ENCODE measurements around the gene ANKRD34C.
"Not testable (repeated sequence)": the region's sequence is repeated elsewhere in the genome, so short reads cannot be mapped to it uniquely, and the experiment has no call there.

Gene ANKRD34C

DNA sequence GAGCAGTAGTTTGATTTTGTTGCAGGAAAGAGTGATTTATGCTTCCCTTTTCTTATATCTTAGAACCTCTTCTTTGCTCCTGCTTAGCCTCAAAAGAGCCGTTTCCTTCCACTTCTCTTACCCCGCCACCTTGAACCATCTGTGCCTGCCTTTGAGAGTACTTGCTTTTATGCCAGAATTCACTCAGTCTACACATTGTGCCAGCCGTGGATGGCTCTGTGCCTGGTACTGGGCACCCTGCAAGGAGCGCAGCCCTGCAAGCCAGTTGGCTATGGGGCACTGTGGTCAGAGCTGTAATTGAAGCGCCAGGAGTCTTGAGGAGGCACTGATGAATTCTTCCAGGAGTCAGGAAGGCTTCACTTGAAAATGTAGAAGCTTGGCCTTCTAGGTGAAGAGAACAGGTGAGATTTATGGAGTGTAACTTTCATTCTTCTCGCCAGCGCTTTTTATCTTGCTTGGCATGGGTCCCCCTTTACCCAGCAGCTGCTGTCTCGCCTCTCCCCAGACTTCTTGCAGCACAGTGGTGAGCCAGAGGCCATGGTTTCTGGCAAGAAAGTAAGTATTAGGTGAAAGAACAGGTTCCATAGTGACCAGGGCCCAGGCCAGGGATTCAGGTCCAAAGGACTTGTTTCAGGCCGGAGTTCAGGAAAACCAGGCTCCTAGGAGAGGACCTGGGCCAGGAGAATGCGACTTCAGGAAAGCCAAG lies 33.3 kb downstream of the ANKRD34C start:
- DNase-seq (ENCODE audit: low read depth, low spot score) = no peak
- Histone ChIP-seq H3K9me3 (ENCODE audit: low read depth, low read length) (no peaks in the 10 kb centered on the region), H3K4me3 (no peak overlapping the region), H3K36me3 (ENCODE audit: insufficient read depth, low read length) (peaks cover 61% of the 10 kb centered on the region), H3K27ac (no peak overlapping the region), H3K9ac (ENCODE audit: insufficient read length) (no peak overlapping the region)
- TF ChIP-seq FOXP2 (optimal IDR thresholded peaks at IDR 0.05; ENCODE audit: control extremely low read depth, extremely low read length, insufficient read depth) (no peak), POLR2AphosphoS5 (IDR thresholded peaks at IDR 0.05; ENCODE audit: borderline replicate concordance, low read depth, low read length) (no peak), EZH2 (IDR thresholded peaks at IDR 0.05) (no peak)

DNA sequence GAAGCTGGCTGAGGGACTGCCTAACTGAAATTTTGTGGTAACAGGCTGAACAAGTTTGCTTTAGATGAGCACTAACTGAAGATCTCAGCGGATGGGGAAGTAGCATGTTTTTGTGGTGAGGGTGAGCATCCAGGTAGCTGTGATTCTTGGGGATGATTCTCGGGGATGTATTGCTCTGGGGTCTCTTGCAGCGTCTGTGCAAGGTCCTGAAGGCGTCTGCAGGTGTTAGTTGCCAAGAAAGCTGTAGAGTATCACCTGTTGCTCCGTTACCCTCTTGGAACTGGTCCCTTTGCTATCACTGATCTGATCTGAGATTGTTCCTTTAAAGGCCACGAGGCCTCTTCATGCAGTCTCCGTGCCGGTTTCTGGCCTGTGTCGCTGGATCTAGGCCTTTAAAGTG lies 34.3 kb downstream of the ANKRD34C start:
- no peak overlapping the region for H3K4me3 ChIP-seq
- H3K9me3 ChIP-seq (ENCODE audit: low read depth, low read length) = no peaks in the 10 kb centered on the region
- H3K36me3 ChIP-seq (ENCODE audit: insufficient read depth, low read length) = peaks cover 69% of the 10 kb centered on the region
- DNase-seq (ENCODE audit: low read depth, low spot score) = no peak
- no peak overlapping the region for H3K9ac ChIP-seq (ENCODE audit: insufficient read length)
- TF ChIP-seq POLR2AphosphoS5 (IDR thresholded peaks at IDR 0.05; ENCODE audit: borderline replicate concordance, low read depth, low read length) = no peak
- TF ChIP-seq EZH2 (IDR thresholded peaks at IDR 0.05) = no peak
- TF ChIP-seq FOXP2 (optimal IDR thresholded peaks at IDR 0.05; ENCODE audit: control extremely low read depth, extremely low read length, insufficient read depth) = no peak
- H3K27ac ChIP-seq = no peak overlapping the region

DNA sequence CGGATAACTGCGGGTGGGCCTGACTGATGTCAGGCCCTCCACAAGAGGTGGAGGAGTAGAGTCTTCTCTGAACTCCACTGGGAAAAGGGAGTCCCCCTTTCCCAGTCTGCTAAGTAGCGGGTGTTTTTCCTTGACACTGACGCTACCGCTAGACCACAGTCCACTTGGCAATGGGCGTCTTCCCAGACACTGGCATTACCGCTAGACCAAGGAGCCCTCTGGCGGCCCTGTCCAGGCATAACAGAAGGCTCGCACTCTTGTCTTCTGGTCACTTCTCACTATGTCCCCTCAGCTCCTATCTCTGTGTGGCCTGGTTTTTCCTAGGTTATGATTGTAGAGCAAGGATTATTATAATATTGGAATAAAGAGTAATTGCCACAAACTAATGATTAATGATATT lies 37.5 kb downstream of the ANKRD34C start:
- not testable (repeated sequence) for H3K4me3 ChIP-seq; H3K9me3 ChIP-seq (ENCODE audit: low read depth, low read length); H3K27ac ChIP-seq; H3K9ac ChIP-seq (ENCODE audit: insufficient read length); DNase-seq (ENCODE audit: low read depth, low spot score)
- H3K36me3 ChIP-seq (ENCODE audit: insufficient read depth, low read length) = peaks cover 69% of the 10 kb centered on the region

DNA sequence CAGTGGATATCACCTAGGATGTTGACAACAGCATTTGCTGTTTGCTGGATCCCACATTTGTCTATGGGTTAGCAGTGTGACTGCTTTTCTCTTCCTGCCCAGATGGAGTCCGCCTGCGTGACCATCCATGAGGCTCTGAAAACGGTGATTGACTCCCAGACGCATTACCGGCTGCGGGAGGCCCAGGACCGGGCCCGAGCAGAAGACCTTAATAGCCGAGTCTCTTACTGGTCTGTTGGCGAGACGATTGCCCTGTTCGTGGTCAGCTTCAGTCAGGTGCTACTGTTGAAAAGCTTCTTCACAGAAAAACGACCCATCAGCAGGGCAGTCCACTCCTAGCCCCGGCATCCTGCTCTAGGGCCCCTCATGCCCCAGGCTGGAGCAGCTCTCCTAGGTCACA lies 39.4 kb downstream of the ANKRD34C start:
- peaks cover 53% of the 10 kb centered on the region for H3K36me3 ChIP-seq (ENCODE audit: insufficient read depth, low read length)
- TF ChIP-seq POLR2AphosphoS5 (IDR thresholded peaks at IDR 0.05; ENCODE audit: borderline replicate concordance, low read depth, low read length) (no peak), FOXP2 (optimal IDR thresholded peaks at IDR 0.05; ENCODE audit: control extremely low read depth, extremely low read length, insufficient read depth) (no peak)
- DNase-seq (ENCODE audit: low read depth, low spot score) = no peak

DNA sequence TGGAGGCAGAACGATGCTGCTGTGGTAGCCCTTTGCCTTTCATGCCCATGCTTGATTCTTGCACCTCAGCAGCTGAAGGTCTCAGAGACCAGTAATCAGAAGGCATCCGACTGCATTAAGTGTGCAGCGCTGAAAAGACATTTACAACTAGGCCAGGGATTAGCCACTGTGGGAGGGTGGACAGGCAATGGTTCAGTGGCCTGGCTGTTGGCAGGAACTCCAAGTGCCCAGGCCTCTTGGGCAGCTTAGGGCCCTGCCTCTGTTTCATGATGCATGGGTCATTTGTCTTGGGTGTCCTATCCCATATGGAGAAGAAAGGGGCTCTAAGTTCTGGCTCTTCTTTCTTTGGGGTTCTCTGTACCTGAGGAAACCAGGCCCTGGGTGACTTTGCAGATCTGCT lies 39.8 kb downstream of the ANKRD34C start:
- DNase-seq (ENCODE audit: low read depth, low spot score) = no peak
- peaks cover 51% of the 10 kb centered on the region for H3K36me3 ChIP-seq (ENCODE audit: insufficient read depth, low read length)
- no peak for TF ChIP-seq FOXP2 (optimal IDR thresholded peaks at IDR 0.05; ENCODE audit: control extremely low read depth, extremely low read length, insufficient read depth)
- no peak for TF ChIP-seq POLR2AphosphoS5 (IDR thresholded peaks at IDR 0.05; ENCODE audit: borderline replicate concordance, low read depth, low read length)
- TF ChIP-seq EZH2 (IDR thresholded peaks at IDR 0.05) = no peak

More for the DNA sequence above, 39.4 kb downstream of the ANKRD34C start:
- Histone ChIP-seq H3K9me3 (ENCODE audit: low read depth, low read length) (no peaks in the 10 kb centered on the region), H3K27ac (no peak overlapping the region), H3K4me3 (no peak overlapping the region), H3K9ac (ENCODE audit: insufficient read length) (no peak overlapping the region)

DNA sequence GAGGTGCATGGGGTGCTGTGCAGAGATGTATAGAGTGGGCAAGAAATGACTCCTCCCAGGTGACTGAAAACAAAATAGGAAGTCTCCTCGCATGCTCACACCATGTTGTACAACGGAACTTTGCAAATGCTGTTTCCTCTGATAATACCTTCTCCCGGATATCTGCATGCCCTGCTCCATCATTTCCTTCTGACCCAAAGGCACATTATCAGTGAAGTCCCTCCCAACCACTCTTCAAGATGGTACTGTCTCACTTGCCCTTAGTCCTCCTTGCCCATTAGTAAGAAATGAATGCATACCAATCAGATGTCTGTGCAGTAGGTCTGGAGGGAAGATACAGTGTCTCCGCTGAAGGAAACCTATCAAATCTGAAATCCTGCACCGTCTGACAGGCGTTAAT lies 40.4 kb downstream of the ANKRD34C start:
- no peak overlapping the region for H3K27ac ChIP-seq
- DNase-seq (ENCODE audit: low read depth, low spot score) = no peak
- no peak for TF ChIP-seq POLR2AphosphoS5 (IDR thresholded peaks at IDR 0.05; ENCODE audit: borderline replicate concordance, low read depth, low read length)
- no peak for TF ChIP-seq FOXP2 (optimal IDR thresholded peaks at IDR 0.05; ENCODE audit: control extremely low read depth, extremely low read length, insufficient read depth)
- no peak for TF ChIP-seq EZH2 (IDR thresholded peaks at IDR 0.05)

More for the DNA sequence above, 39.8 kb downstream of the ANKRD34C start:
- Histone ChIP-seq H3K9ac (ENCODE audit: insufficient read length) (no peak overlapping the region), H3K4me3 (no peak overlapping the region), H3K9me3 (ENCODE audit: low read depth, low read length) (no peaks in the 10 kb centered on the region), H3K27ac (no peak overlapping the region)

DNA sequence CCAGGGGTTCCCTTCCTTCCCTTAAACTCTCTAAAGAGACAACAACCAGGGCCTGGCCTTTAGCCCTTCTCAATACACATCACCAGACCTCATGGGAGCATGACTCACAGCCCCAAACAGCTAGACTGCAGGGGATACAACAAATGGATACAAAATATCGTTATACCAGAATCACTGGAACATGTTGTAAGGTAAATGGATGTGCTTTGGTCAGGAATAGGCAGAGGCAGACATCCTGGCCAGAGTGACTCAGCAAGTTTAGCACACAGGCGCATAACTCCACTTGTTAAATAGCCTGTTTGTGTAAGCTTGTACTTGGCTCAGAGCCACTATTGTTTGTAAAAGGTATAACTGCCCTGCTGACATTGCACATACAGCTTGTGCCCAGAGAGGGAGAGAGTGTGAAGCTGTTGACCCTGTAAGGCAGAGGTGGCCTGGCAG lies 46.7 kb downstream of the ANKRD34C start:
- Histone ChIP-seq H3K27ac (no peak overlapping the region), H3K9ac (ENCODE audit: insufficient read length) (no peak overlapping the region), H3K36me3 (ENCODE audit: insufficient read depth, low read length) (peaks cover 4% of the 10 kb centered on the region; the same call in 1 of the 2 replicates), H3K9me3 (ENCODE audit: low read depth, low read length) (no peaks in the 10 kb centered on the region), H3K4me3 (no peak overlapping the region)
- no peak for DNase-seq (ENCODE audit: low read depth, low spot score)
- TF ChIP-seq POLR2AphosphoS5 (IDR thresholded peaks at IDR 0.05; ENCODE audit: borderline replicate concordance, low read depth, low read length) = no peak

More for the DNA sequence above, 40.4 kb downstream of the ANKRD34C start:
- Histone ChIP-seq H3K9ac (ENCODE audit: insufficient read length) (no peak overlapping the region), H3K4me3 (no peak overlapping the region), H3K9me3 (ENCODE audit: low read depth, low read length) (no peaks in the 10 kb centered on the region), H3K36me3 (ENCODE audit: insufficient read depth, low read length) (peaks cover 44% of the 10 kb centered on the region)
